ENCODE measurements around the gene PLA2G7. TPM values are rescaled to one million over a fixed set of nuclear protein-coding genes. Genes with fewer than 3 reads are reported as not detected.

PLA2G7 gene
- total RNA-seq, 1 donor from 2014 or later: 5.9 TPM

GRCh38 chr6:46704562-46704961, 30.6 kb downstream of the PLA2G7 start:
- no peak for DNase-seq (ENCODE audit: low spot score)
- intact Hi-C loops (cut with DNase I): no loop called here
- ATAC-seq: peak; percentile 73

GRCh38 chr6:46699970-46700369, 35.2 kb downstream of the PLA2G7 start:
- ATAC-seq (no peak), DNase-seq (ENCODE audit: low spot score) (no peak)
- intact Hi-C loops (cut with DNase I): no loop called here

GRCh38 chr6:46690911-46691451, 44.2 kb downstream of the PLA2G7 start:
- no peak for ATAC-seq
- DNase-seq (ENCODE audit: low spot score): no peak
- intact Hi-C loops (cut with DNase I): no loop called here

GRCh38 chr6:46690141-46690755, 44.9 kb downstream of the PLA2G7 start:
- intact Hi-C loops (cut with DNase I): no loop called here
- no peak for ATAC-seq
- DNase-seq (ENCODE audit: low spot score): no peak

- intact Hi-C loops (cut with DNase I): no loop called here
- no peak for DNase-seq (ENCODE audit: low spot score)
- ATAC-seq: no peak
Measured at GRCh38 chr6:46689657-46690056, 45.5 kb downstream of the PLA2G7 start.

- DNase-seq (ENCODE audit: low spot score): no peak
- no peak for ATAC-seq
Measured at GRCh38 chr6:46688966-46689335, 46.2 kb downstream of the PLA2G7 start.

GRCh38 chr6:46688117-46688965, 46.8 kb downstream of the PLA2G7 start:
- intact Hi-C loops (cut with DNase I): no loop called here
- ATAC-seq: no peak
- no peak for DNase-seq (ENCODE audit: low spot score)

More at GRCh38 chr6:46688966-46689335, 46.2 kb downstream of the PLA2G7 start:
- intact Hi-C loops (cut with DNase I): no loop called here

GRCh38 chr6:46687619-46688097, 47.5 kb downstream of the PLA2G7 start, which contains the start of gene TDRD6:
TSS of gene TDRD6 (plus strand) at chr6:46687885. CDS start at chr6:46688129, 244 bp downstream.
- intact Hi-C loops (cut with DNase I): no loop called here
- DNase-seq (ENCODE audit: low spot score) (no peak), ATAC-seq (no peak)

GRCh38 chr6:46684771-46685170, 50.4 kb downstream of the PLA2G7 start:
- DNase-seq (ENCODE audit: low spot score): no peak
- ATAC-seq: no peak
- intact Hi-C loops (cut with DNase I): no loop called here

GRCh38 chr6:46677314-46677654, 57.9 kb downstream of the PLA2G7 start:
- ATAC-seq: no peak
- intact Hi-C loops (cut with DNase I): no loop called here

GRCh38 chr6:46676604-46677313, 58.4 kb downstream of the PLA2G7 start:
- ATAC-seq: no peak
- DNase-seq (ENCODE audit: low spot score): no peak
- intact Hi-C loops (cut with DNase I): no loop called here

More at GRCh38 chr6:46677314-46677654, 57.9 kb downstream of the PLA2G7 start:
- no peak for DNase-seq (ENCODE audit: low spot score)

- no peak for DNase-seq (ENCODE audit: low spot score)
- intact Hi-C loops (cut with DNase I): no loop called here
- no peak for ATAC-seq
Measured at GRCh38 chr6:46674410-46674809, 60.8 kb downstream of the PLA2G7 start.

GRCh38 chr6:46667377-46667776, 67.8 kb downstream of the PLA2G7 start:
- intact Hi-C loops (cut with DNase I): no loop called here
- DNase-seq (ENCODE audit: low spot score) (no peak), ATAC-seq (no peak)

- peak; percentile 41 for ATAC-seq
- DNase-seq (ENCODE audit: low spot score): no peak
- intact Hi-C loops (cut with DNase I): no loop called here
Measured at GRCh38 chr6:46661483-46661882, 73.7 kb downstream of the PLA2G7 start.

GRCh38 chr6:46657642-46658041, 77.5 kb downstream of the PLA2G7 start:
- intact Hi-C loops (cut with DNase I): no loop called here
- no peak for ATAC-seq

GRCh38 chr6:46655803-46656202, 79.4 kb downstream of the PLA2G7 start:
- intact Hi-C loops (cut with DNase I): no loop called here
- no peak for DNase-seq (ENCODE audit: low spot score)
- no peak for ATAC-seq

More at GRCh38 chr6:46657642-46658041, 77.5 kb downstream of the PLA2G7 start:
- DNase-seq (ENCODE audit: low spot score): no peak

Data from sciatic nerve (tissue), 2 donors.